ENCODE results near the gene CRX. TPM values are rescaled to one million over a fixed set of nuclear protein-coding genes. Genes with fewer than 3 reads are reported as not detected.

The CRX gene
- total and polyA plus RNA-seq, 2 donors (not counting 3 experiments of a cell fraction or from before 2014, with no cell fraction given): not detected

GRCh38 chr19:47861630-47862029 is 39.9 kb downstream of the CRX start:
- no peak for FAIRE-seq
- CTCF ChIA-PET: interaction anchor here (0.5 kb wide), 1 partner anchor 51 kb away, joined by 3 read pairs; no protein-coding TSS in a partner anchor

More at GRCh38 chr19:47861630-47862029, 39.9 kb downstream of the CRX start:
- Histone ChIP-seq H3K36me3 (ENCODE audit: control insufficient read depth in 2 of 2, extremely low read depth in 1 of 2, insufficient read depth in 2 of 2, low read length in 2 of 2) (no peaks in the 10 kb centered on the region), H3K9me1 (replicated peaks; ENCODE audit: control insufficient read depth, extremely low read depth, insufficient read depth, low read length) (no peaks in the 10 kb centered on the region), H3K9me3 (replicated peaks; ENCODE audit: control insufficient read depth, insufficient read depth, low read length) (no peaks in the 10 kb centered on the region), H2AFZ (ENCODE audit: low read depth, low read length) (no peak overlapping the region), H3K4me1 (ENCODE audit: control insufficient read depth, extremely low read depth, insufficient read depth, low read length) (no peaks in the 10 kb centered on the region), H3K27ac (ENCODE audit: insufficient read depth, low read depth, low read length) (no peak overlapping the region), H3K27me3 (ENCODE audit: control insufficient read depth in 2 of 2, insufficient read depth in 2 of 2, low read length in 2 of 2) (no peaks in the 10 kb centered on the region), H3K79me2 (ENCODE audit: control insufficient read depth, insufficient read depth, low read length) (no peaks in the 10 kb centered on the region), H3K4me2 (ENCODE audit: insufficient read depth, low read length) (no peak overlapping the region), H4K20me1 (replicated peaks; ENCODE audit: control insufficient read depth, extremely low read depth, insufficient read depth, low read length) (no peaks in the 10 kb centered on the region), H3K9ac (replicated peaks; ENCODE audit: extremely low read depth, insufficient read depth, low read length) (no peak overlapping the region), H3K4me3 (replicated peaks in 1 of 3; ENCODE audit: insufficient read depth in 1 of 3, low read depth in 1 of 3, low read length in 3 of 3) (no peak overlapping the region)
- POLR2A ChIA-PET: no interaction called here
- no peak for TF ChIP-seq POLR2A (IDR thresholded peaks at IDR 0.05; ENCODE audit: low read depth, low read length)
- TF ChIP-seq, protein P1, sequence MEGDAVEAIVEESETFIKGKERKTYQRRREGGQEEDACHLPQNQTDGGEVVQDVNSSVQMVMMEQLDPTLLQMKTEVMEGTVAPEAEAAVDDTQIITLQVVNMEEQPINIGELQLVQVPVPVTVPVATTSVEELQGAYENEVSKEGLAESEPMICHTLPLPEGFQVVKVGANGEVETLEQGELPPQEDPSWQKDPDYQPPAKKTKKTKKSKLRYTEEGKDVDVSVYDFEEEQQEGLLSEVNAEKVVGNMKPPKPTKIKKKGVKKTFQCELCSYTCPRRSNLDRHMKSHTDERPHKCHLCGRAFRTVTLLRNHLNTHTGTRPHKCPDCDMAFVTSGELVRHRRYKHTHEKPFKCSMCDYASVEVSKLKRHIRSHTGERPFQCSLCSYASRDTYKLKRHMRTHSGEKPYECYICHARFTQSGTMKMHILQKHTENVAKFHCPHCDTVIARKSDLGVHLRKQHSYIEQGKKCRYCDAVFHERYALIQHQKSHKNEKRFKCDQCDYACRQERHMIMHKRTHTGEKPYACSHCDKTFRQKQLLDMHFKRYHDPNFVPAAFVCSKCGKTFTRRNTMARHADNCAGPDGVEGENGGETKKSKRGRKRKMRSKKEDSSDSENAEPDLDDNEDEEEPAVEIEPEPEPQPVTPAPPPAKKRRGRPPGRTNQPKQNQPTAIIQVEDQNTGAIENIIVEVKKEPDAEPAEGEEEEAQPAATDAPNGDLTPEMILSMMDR (IDR thresholded peaks at IDR 0.05; ENCODE audit: extremely low read depth in 1 of 2, insufficient read depth in 1 of 2, low read depth in 1 of 2, low read length in 2 of 2): no peak
- no peak for TF ChIP-seq MYC (IDR thresholded peaks at IDR 0.05; ENCODE audit: low read depth, low read length)
- no peak for TF ChIP-seq EZH2 (IDR thresholded peaks at IDR 0.05; ENCODE audit: borderline replicate concordance, low read depth, low read length, severe bottlenecking)
- no peak for TF ChIP-seq MAX (IDR thresholded peaks at IDR 0.05; ENCODE audit: insufficient read depth, insufficient read length)
- TF ChIP-seq POLR2AphosphoS5 (IDR thresholded peaks at IDR 0.05; ENCODE audit: insufficient read depth, low read depth, low read length): no peak
- no peak for TF ChIP-seq GATA2 (IDR thresholded peaks at IDR 0.05; ENCODE audit: insufficient read depth, insufficient read length, low read depth, low read length)
- no peak for TF ChIP-seq JUN (IDR thresholded peaks at IDR 0.05; ENCODE audit: borderline replicate concordance, insufficient read depth, insufficient read length, low read depth)
- TF ChIP-seq FOS (IDR thresholded peaks at IDR 0.05; ENCODE audit: borderline replicate concordance, insufficient read depth, low read length): no peak
- intact Hi-C loops (cut with micrococcal nuclease) (no loop called here), dilution Hi-C loops (cut with MboI; ENCODE audit: extremely low pct_ligation_motif_present, low sequenced_read_pairs) (no loop called here)
- no TSS peak for BruUV-seq (replicated peaks)
- DNase-seq (ENCODE audit: low read depth, low spot score): no peak
